Adrenal gland (tissue), 12 donors: ENCODE data around the gene GADD45G. TPM values are rescaled to one million over a fixed set of nuclear protein-coding genes. Genes with fewer than 3 reads are reported as not detected.

Source experiments
- DNase-seq, 7 donors: peaks; one replicate each; pipeline ENCODE4 v3.0.0-alpha.2; 2019 to 2020
- H3K27ac ChIP-seq, 5 donors: fragments of 200-600 bp; sonication (generic) in 4 of 5; 1 replicate in 3 of 5; 2 replicates in 2 of 5; pipeline versions ENCODE4 v1.5.1 to v1.8.0; 2016 to 2020; ENCODE audit warnings: mild to moderate bottlenecking in 1 of 5
- H3K27me3 ChIP-seq: fragments of 200-600 bp; 2 replicates; pipeline ENCODE4 v1.8.0; 2021
- H3K36me3 ChIP-seq, 2 donors: fragments of 200-600 bp; replicated peaks in 1 of 2; 1 replicate in 1 of 2; 2 replicates in 1 of 2; pipeline versions ENCODE4 v1.5.1 to v1.8.0; 2018 to 2022
- H3K4me1 ChIP-seq, 2 donors: fragments of 200-600 bp; replicated peaks in 1 of 2; 1 replicate in 1 of 2; 2 replicates in 1 of 2; pipeline versions ENCODE4 v1.5.1 to v1.8.0; 2018 to 2021
- H3K4me3 ChIP-seq, 4 donors: fragments of 200-600 bp; sonication (generic) in 3 of 4; one replicate each; pipeline ENCODE4 v1.5.1; 2016 to 2018
- H3K9me3 ChIP-seq, 3 donors: fragments of 200-600 bp; sonication (generic) in 1 of 3; replicated peaks in 1 of 3; 1 replicate in 2 of 3; 2 replicates in 1 of 3; pipeline versions ENCODE4 v1.5.1 to v1.8.0; 2016 to 2021
- CTCF ChIP-seq, 6 experiments: fragments of 450-650 bp in 4 of 6; fragments of 200-600 bp in 2 of 6; sonication (generic) in 1 of 6; IDR thresholded peaks; 1 replicate in 5 of 6; 2 replicates in 1 of 6; pipeline versions ENCODE4 v1.5.1 to v1.8.0; 2016 to 2021; ENCODE audit warnings: antibody characterized with exemption in 6 of 6, mild to moderate bottlenecking in 2 of 6, moderate library complexity in 1 of 6
- POLR2A ChIP-seq, 2 donors: fragments of 450-650 bp; IDR thresholded peaks; one replicate each; pipeline ENCODE4 v1.6.1; 2017; ENCODE audit warnings: antibody characterized with exemption in 2 of 2, mild to moderate bottlenecking in 2 of 2, moderate library complexity in 1 of 2
- WGBS, 4 donors: extraction: QIAGEN DNeasy Blood & Tissue Kit in 2 of 4; methylation state at CpG; one replicate each; pipeline versions ENCODE4 v1.1.5 to v1.1.7; 2013 to 2017; 5-methylcytosine and 5-hydroxymethylcytosine counted together
- intact Hi-C, 2 donors: fragments of 100-400 bp; cut with DNase I; formaldehyde crosslinking; loops; one replicate each; pipeline versions ENCODE4 v1.14.1 to v1.15.0; 2022 to 2023
- polyA plus RNA-seq, 3 donors: library from polyadenylated mRNA; stranded (reverse); fragments of 200-250 nt in 2 of 3; fragments of 350-450 nt in 1 of 3; fragmentation: Illumina TruSeq in 1 of 3; extraction: RNeasy Lipid Tissue Mini Kit (QIAGEN cat#74804) in 1 of 3; gene quantifications; one replicate each; pipeline ENCODE4 v1.2.3, GENCODE V29; 2013 to 2014
- total RNA-seq, 9 donors: library from RNA; depleted of rRNA in 4 of 9; stranded (reverse); fragments of >200 nt in 4 of 9; fragments of 120-200 nt in 1 of 9; fragmentation: NEBNext Ultra II Directional in 1 of 9; extraction: Animal tissue kit (Norgen Biotek cat#: 25700) in 1 of 9; gene quantifications; one replicate each; pipeline versions ENCODE4 v1.1.0 to v1.2.4, GENCODE V29; 2013 to 2023
- donor health status: healthy with polysubstance abuse.
- donor health status: Bipolar disorder and iron deficiency.
- donor health status: DM: yes; HTN: yes; CAD: no.
- donor health status: DM: no; HTN: no; CAD: no.
- donor health status: DM: no; HTN: no; CAD: no.
- donor health status: DM: yes; HTN: yes; CAD: no.

GADD45G gene
- total and polyA plus RNA-seq, 12 donors: 3.3 to 294 (median 93.3) TPM

DNA sequence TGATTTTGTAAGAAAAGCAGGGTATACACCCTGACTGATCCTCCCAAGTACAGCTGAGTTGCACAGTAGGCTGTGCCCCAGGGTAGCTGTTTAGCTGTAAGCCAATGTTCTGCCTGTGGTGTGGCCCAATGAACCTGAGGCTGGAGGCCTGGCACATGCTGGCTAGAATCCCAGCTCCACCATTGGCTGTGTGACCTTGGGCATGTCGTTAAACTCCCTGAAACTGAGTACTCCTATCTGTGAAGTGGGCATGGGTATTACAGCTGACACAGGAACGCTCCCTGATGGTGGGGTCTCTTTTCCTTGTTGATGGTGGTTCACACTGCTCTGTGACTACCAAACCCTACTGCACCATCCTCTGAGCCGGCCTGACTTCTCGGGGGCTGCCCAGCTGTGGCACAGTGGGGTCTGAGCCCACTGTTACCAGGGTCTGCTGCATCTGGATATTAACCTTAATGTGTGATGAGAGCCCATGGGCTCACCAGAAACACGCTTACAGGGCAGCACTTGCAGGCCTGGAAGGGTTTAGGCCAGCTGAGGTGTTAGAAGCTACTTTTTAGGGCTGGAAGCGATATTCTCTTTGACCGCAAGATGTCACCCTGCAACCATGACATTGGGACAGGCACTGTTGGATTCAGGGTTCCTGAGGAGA lies 7.0 kb upstream of the GADD45G start:
- TF ChIP-seq POLR2A (IDR thresholded peaks at IDR 0.05) (no peak), CTCF (IDR thresholded peaks at IDR 0.05) (peak; percentile 66 to 93 (median 89))
- intact Hi-C loops: loop anchor here (2.0 to 5.0 kb wide), 2 partner anchors 499 to 501 kb away; no protein-coding TSS in a partner anchor

GRCh38 chr9:89598363-89598713 lies 6.5 kb upstream of the GADD45G start:
- Histone ChIP-seq H3K9me3 (no peaks in the 10 kb centered on the region), H3K4me1 (peaks cover 2 to 6% of the 10 kb centered on the region in 2 donors), H3K4me3 (no peak overlapping the region), H3K27me3 (no peaks in the 10 kb centered on the region), H3K27ac (no peak overlapping the region), H3K36me3 (no peaks in the 10 kb centered on the region)
- no peak for DNase-seq
- intact Hi-C loops: loop anchor here (2.0 to 5.0 kb wide), 2 partner anchors 499 to 500 kb away; no protein-coding TSS in a partner anchor
- TF ChIP-seq POLR2A (IDR thresholded peaks at IDR 0.05) (no peak), CTCF (IDR thresholded peaks at IDR 0.05) (no peak)
- WGBS, 4 donors: 9 to 21% (median 11%) methylated on average over 2 of the region's 2 CpGs

More for the DNA sequence above, 7.0 kb upstream of the GADD45G start:
- no peaks in the 10 kb centered on the region for H3K9me3 ChIP-seq
- peak; percentile 41 to 88 (median 69) for DNase-seq
- no peak overlapping the region for H3K4me3 ChIP-seq
- no peaks in the 10 kb centered on the region for H3K36me3 ChIP-seq
- H3K27ac ChIP-seq: no peak overlapping the region
- no peaks in the 10 kb centered on the region for H3K27me3 ChIP-seq
- 48 to 63% (median 54%) methylated on average over 5 to 7 of the region's 7 CpGs for WGBS, 4 donors
- H3K4me1 ChIP-seq: peaks cover 0 to 2% of the 10 kb centered on the region in 2 donors

GRCh38 chr9:89598926-89599325 lies 5.9 kb upstream of the GADD45G start:
- Histone ChIP-seq H3K36me3 (no peaks in the 10 kb centered on the region), H3K27me3 (no peaks in the 10 kb centered on the region), H3K9me3 (no peaks in the 10 kb centered on the region), H3K4me3 (no peak overlapping the region), H3K4me1 (peaks cover 4 to 11% of the 10 kb centered on the region in 2 donors), H3K27ac (no peak overlapping the region)
- intact Hi-C loops: loop anchor here (2.0 to 5.0 kb wide), 2 partner anchors 498 to 500 kb away; no protein-coding TSS in a partner anchor
- peak in 4 of 7 donors; percentile 1 to 46 (median 14) for DNase-seq
- 50 to 73% (median 65%) methylated on average over 10 of the region's 10 CpGs for WGBS, 4 donors
- TF ChIP-seq CTCF (IDR thresholded peaks at IDR 0.05): no peak

DNA sequence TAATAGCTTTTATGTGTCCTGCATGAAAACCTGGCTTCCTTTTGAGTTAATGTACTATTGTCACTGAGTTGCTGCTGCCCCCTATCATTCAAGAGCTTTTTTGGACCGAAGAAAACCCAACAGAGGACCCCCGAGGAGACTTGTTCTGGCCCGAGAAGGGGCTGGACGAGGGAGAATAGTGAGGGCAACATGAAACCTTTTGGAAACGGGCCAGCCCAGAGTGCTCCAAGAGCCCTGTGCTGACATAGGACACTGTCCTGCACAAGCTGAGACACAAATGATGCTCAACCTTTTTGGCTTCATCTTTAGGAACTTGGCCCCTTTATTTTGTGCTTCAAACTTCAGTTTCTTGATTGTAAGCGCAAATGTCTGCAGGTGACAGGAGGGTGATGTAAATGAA lies 4.0 kb upstream of the GADD45G start:
- no peak overlapping the region for H3K4me3 ChIP-seq
- peaks cover 4 to 18% of the 10 kb centered on the region in 2 donors for H3K4me1 ChIP-seq
- H3K27me3 ChIP-seq: no peaks in the 10 kb centered on the region
- peaks cover 0 to 4% of the 10 kb centered on the region in 2 donors for H3K36me3 ChIP-seq
- DNase-seq: peak in 4 of 7 donors; percentile 11 to 45 (median 19)
- intact Hi-C loops: loop anchor here (5.0 to 10.0 kb wide), 3 partner anchors 204 to 394 kb away; no protein-coding TSS in a partner anchor
- H3K27ac ChIP-seq: no peak overlapping the region
- 83 to 88% (median 86%) methylated on average over 6 of the region's 6 CpGs for WGBS, 4 donors
- H3K9me3 ChIP-seq: no peaks in the 10 kb centered on the region
- no peak for TF ChIP-seq CTCF (IDR thresholded peaks at IDR 0.05)
- no peak for TF ChIP-seq POLR2A (IDR thresholded peaks at IDR 0.05)
